Lower leg skin (tissue), 3 donors: ENCODE results near the gene DR1.

ENCODE experiments used
- CTCF ChIP-seq, 3 donors: fragments of 450-650 bp; IDR thresholded peaks; one replicate each; pipeline ENCODE4 v1.5.1; 2016; ENCODE audit warnings: antibody characterized with exemption in 3 of 3, mild to moderate bottlenecking in 3 of 3, moderate library complexity in 2 of 3
- POLR2A ChIP-seq, 2 donors: fragments of 450-650 bp; IDR thresholded peaks; one replicate each; pipeline ENCODE4 v1.6.1; 2016 to 2017; ENCODE audit warnings: antibody characterized with exemption in 2 of 2, mild to moderate bottlenecking in 1 of 2, moderate library complexity in 1 of 2

- TF ChIP-seq CTCF (IDR thresholded peaks at IDR 0.05) (no peak), POLR2A (IDR thresholded peaks at IDR 0.05) (no peak)
Observed at GRCh38 chr1:93344484-93344883, 1.2 kb upstream of the DR1 start.
